ENCODE data around the gene CFDP1. TPM values are rescaled to one million over a fixed set of nuclear protein-coding genes. Genes with fewer than 3 reads are reported as not detected.

The CFDP1 gene
- total RNA-seq, 2 donors from 2014 or later: 47.5 to 49.7 TPM

- ATAC-seq: no peak
- H3K27ac Mint-ChIP-seq: no peak overlapping the region
- DNase-seq (ENCODE audit: low spot score in 2 of 2): no peak
- H3K36me3 Mint-ChIP-seq: peaks cover 0 to 4% of the 10 kb centered on the region in 2 donors
- H3K9me3 Mint-ChIP-seq: no peaks in the 10 kb centered on the region
Measured at GRCh38 chr16:75392906-75393305, 40.4 kb downstream of the CFDP1 start.

GRCh38 chr16:75390926-75391653, 42.2 kb downstream of the CFDP1 start:
- H3K27ac Mint-ChIP-seq: no peak overlapping the region
- H3K9me3 Mint-ChIP-seq: no peaks in the 10 kb centered on the region
- ATAC-seq (no peak), DNase-seq (ENCODE audit: low spot score in 2 of 2) (no peak)
- peaks cover 0 to 4% of the 10 kb centered on the region in 2 donors for H3K36me3 Mint-ChIP-seq

- no peak for ATAC-seq
Measured at GRCh38 chr16:75389096-75389690, 44.1 kb downstream of the CFDP1 start.

GRCh38 chr16:75387951-75388350, 45.4 kb downstream of the CFDP1 start:
- DNase-seq (ENCODE audit: low spot score in 2 of 2): no peak
- Mint-ChIP-seq H3K27ac (no peak overlapping the region), H3K9me3 (no peaks in the 10 kb centered on the region), H3K36me3 (no peaks in the 10 kb centered on the region)
- ATAC-seq: no peak

More at GRCh38 chr16:75389096-75389690, 44.1 kb downstream of the CFDP1 start:
- Mint-ChIP-seq H3K27ac (no peak overlapping the region), H3K9me3 (no peaks in the 10 kb centered on the region), H3K36me3 (no peaks in the 10 kb centered on the region)
- no peak for DNase-seq (ENCODE audit: low spot score in 2 of 2)

GRCh38 chr16:75385507-75386152, 47.7 kb downstream of the CFDP1 start:
- ATAC-seq: peak in 1 of 2 donors; percentile 30
- H3K27ac Mint-ChIP-seq: no peak overlapping the region
- no peaks in the 10 kb centered on the region for H3K9me3 Mint-ChIP-seq
- H3K36me3 Mint-ChIP-seq: no peaks in the 10 kb centered on the region
- DNase-seq (ENCODE audit: low spot score in 2 of 2): no peak

GRCh38 chr16:75383141-75383540, 50.2 kb downstream of the CFDP1 start:
- no peak overlapping the region for H3K27ac Mint-ChIP-seq
- DNase-seq (ENCODE audit: low spot score in 2 of 2): no peak
- ATAC-seq: no peak

GRCh38 chr16:75382611-75383010, 50.7 kb downstream of the CFDP1 start:
- ATAC-seq (no peak), DNase-seq (ENCODE audit: low spot score in 2 of 2) (no peak)
- H3K9me3 Mint-ChIP-seq: no peaks in the 10 kb centered on the region
- H3K27ac Mint-ChIP-seq: no peak overlapping the region
- peaks cover 4 to 5% of the 10 kb centered on the region in 2 donors for H3K36me3 Mint-ChIP-seq

More at GRCh38 chr16:75383141-75383540, 50.2 kb downstream of the CFDP1 start:
- Mint-ChIP-seq H3K9me3 (no peaks in the 10 kb centered on the region), H3K36me3 (no peaks in the 10 kb centered on the region)

GRCh38 chr16:75380870-75381269, 52.4 kb downstream of the CFDP1 start:
- Mint-ChIP-seq H3K27ac (peak overlapping the region in 1 of 2 donors; percentile 24), H3K9me3 (no peaks in the 10 kb centered on the region), H3K36me3 (peaks cover 19 to 20% of the 10 kb centered on the region in 2 donors)
- no peak for DNase-seq (ENCODE audit: low spot score in 2 of 2)
- no peak for ATAC-seq

- DNase-seq (ENCODE audit: low spot score in 2 of 2) (peak in 1 of 2 donors; percentile 24), ATAC-seq (peak; percentile 48 to 65)
- Mint-ChIP-seq H3K9me3 (no peaks in the 10 kb centered on the region), H3K36me3 (peaks cover 19 to 23% of the 10 kb centered on the region in 2 donors), H3K27ac (peak overlapping the region in 1 of 2 donors; percentile 24)
Measured at GRCh38 chr16:75379911-75380847, 53.1 kb downstream of the CFDP1 start.

- ATAC-seq (peak; percentile 84 to 90), DNase-seq (ENCODE audit: low spot score in 2 of 2) (no peak)
- peaks cover 19 to 23% of the 10 kb centered on the region in 2 donors for H3K36me3 Mint-ChIP-seq
- H3K27ac Mint-ChIP-seq: peak overlapping the region; percentile 22 to 24
- no peaks in the 10 kb centered on the region for H3K9me3 Mint-ChIP-seq
Measured at GRCh38 chr16:75379339-75379738, 54.0 kb downstream of the CFDP1 start.

- Mint-ChIP-seq H3K27ac (no peak overlapping the region), H3K36me3 (peaks cover 19 to 23% of the 10 kb centered on the region in 2 donors), H3K9me3 (no peaks in the 10 kb centered on the region)
- DNase-seq (ENCODE audit: low spot score in 2 of 2) (no peak), ATAC-seq (no peak)
Measured at GRCh38 chr16:75378616-75379015, 54.7 kb downstream of the CFDP1 start.

- DNase-seq (ENCODE audit: low spot score in 2 of 2): no peak
- no peaks in the 10 kb centered on the region for H3K9me3 Mint-ChIP-seq
- peak; percentile 25 to 31 for ATAC-seq
- H3K36me3 Mint-ChIP-seq: peaks cover 19 to 23% of the 10 kb centered on the region in 2 donors
- H3K27ac Mint-ChIP-seq: no peak overlapping the region
Measured at GRCh38 chr16:75377729-75378386, 55.4 kb downstream of the CFDP1 start.

GRCh38 chr16:75376475-75377161, 56.7 kb downstream of the CFDP1 start:
- H3K27ac Mint-ChIP-seq: no peak overlapping the region
- H3K36me3 Mint-ChIP-seq: peaks cover 19 to 23% of the 10 kb centered on the region in 2 donors
- DNase-seq (ENCODE audit: low spot score in 2 of 2) (no peak), ATAC-seq (no peak)
- H3K9me3 Mint-ChIP-seq: no peaks in the 10 kb centered on the region

GRCh38 chr16:75374388-75374787, 58.9 kb downstream of the CFDP1 start:
- H3K9me3 Mint-ChIP-seq: no peaks in the 10 kb centered on the region
- no peak overlapping the region for H3K27ac Mint-ChIP-seq
- peaks cover 19 to 23% of the 10 kb centered on the region in 2 donors for H3K36me3 Mint-ChIP-seq
- DNase-seq (ENCODE audit: low spot score in 2 of 2) (no peak), ATAC-seq (no peak)

- DNase-seq (ENCODE audit: low spot score in 2 of 2) (no peak), ATAC-seq (no peak)
- no peaks in the 10 kb centered on the region for H3K9me3 Mint-ChIP-seq
- H3K27ac Mint-ChIP-seq: no peak overlapping the region
- peaks cover 12 to 15% of the 10 kb centered on the region in 2 donors for H3K36me3 Mint-ChIP-seq
Measured at GRCh38 chr16:75372236-75372856, 61.0 kb downstream of the CFDP1 start.
